ENCODE measurements around the gene ZNF662.
A peak's percentile ranks its signal among the peaks of the same experiment; 100 is the strongest.
"Not testable (repeated sequence)": the region's sequence is repeated elsewhere in the genome, so short reads cannot be mapped to it uniquely, and the experiment has no call there.

The ZNF662 gene

GRCh38 chr3:42906070-42906847 lies at the start of gene ZNF662:
Gene ZNF662 (plus strand): TSS chr3:42906142. CDS start chr3:42908115, 1,973 bp downstream.
- no peak for DNase-seq

- DNase-seq: no peak
These were observed 49.4 kb upstream of the ZNF662 start for GRCh38 chr3:42856544-42856943.

- DNase-seq: no peak
These were observed 41.5 kb upstream of the ZNF662 start for GRCh38 chr3:42864321-42864950.

GRCh38 chr3:42865256-42865655 lies 40.7 kb upstream of the ZNF662 start:
- DNase-seq: no peak

GRCh38 chr3:42867138-42867537 lies 38.8 kb upstream of the ZNF662 start:
- no peak for DNase-seq

GRCh38 chr3:42868841-42869240 lies 37.1 kb upstream of the ZNF662 start:
- no peak for DNase-seq

- no peak for DNase-seq
These were observed 34.2 kb upstream of the ZNF662 start for GRCh38 chr3:42871592-42872196.

- no peak for DNase-seq
These were observed 33.2 kb upstream of the ZNF662 start for GRCh38 chr3:42872718-42873117.

- no peak for DNase-seq
These were observed 32.5 kb upstream of the ZNF662 start for GRCh38 chr3:42873221-42873982.

GRCh38 chr3:42874749-42875148 lies 31.2 kb upstream of the ZNF662 start:
- DNase-seq: no peak

- no peak for DNase-seq
These were observed 30.4 kb upstream of the ZNF662 start, which contains the start of gene CYP8B1 for GRCh38 chr3:42875325-42876151. Gene CYP8B1 (minus strand): TSS chr3:42875879. CDS start chr3:42875816, 63 bp downstream.

- DNase-seq: no peak
These were observed 29.5 kb upstream of the ZNF662 start for GRCh38 chr3:42876401-42876800.

- no peak for DNase-seq
These were observed 28.8 kb upstream of the ZNF662 start for GRCh38 chr3:42876940-42877720.

GRCh38 chr3:42877881-42878280 lies 28.1 kb upstream of the ZNF662 start:
- DNase-seq: no peak

- DNase-seq: no peak
These were observed 25.8 kb upstream of the ZNF662 start for GRCh38 chr3:42880183-42880582.

GRCh38 chr3:42880601-42881451 lies 25.1 kb upstream of the ZNF662 start:
- peak; percentile 81 for DNase-seq

GRCh38 chr3:42883251-42883930 lies 22.6 kb upstream of the ZNF662 start:
- DNase-seq: not testable (repeated sequence)

- DNase-seq: no peak
These were observed 21.6 kb upstream of the ZNF662 start for GRCh38 chr3:42884324-42884723.

GRCh38 chr3:42886294-42886822 lies 19.6 kb upstream of the ZNF662 start:
- DNase-seq: no peak

- DNase-seq: no peak
These were observed 18.9 kb upstream of the ZNF662 start for GRCh38 chr3:42887084-42887483.

All from NCI-H526 treated with DMSO at 0.1 percent for 48 hours (cell line).